Upper lobe of left lung (tissue), 4 donors: ENCODE data around the gene PHYHIPL.

Source experiments
- POLR2AphosphoS5 ChIP-seq, 2 donors: sonication (generic); formaldehyde crosslinking; IDR thresholded peaks; one replicate each; pipeline ENCODE4 v1.5.1; 2017; ENCODE audit warnings: antibody characterized with exemption in 2 of 2
- TF ChIP-seq, protein P1 (sequence below), 6 experiments: fragments of 450-650 bp in 4 of 6; fragments of 200-600 bp in 2 of 6; sonication (generic) in 2 of 6; IDR thresholded peaks; one replicate each; pipeline ENCODE4 v1.5.1; 2016 to 2019; ENCODE audit warnings: antibody characterized with exemption in 6 of 6

DNA sequence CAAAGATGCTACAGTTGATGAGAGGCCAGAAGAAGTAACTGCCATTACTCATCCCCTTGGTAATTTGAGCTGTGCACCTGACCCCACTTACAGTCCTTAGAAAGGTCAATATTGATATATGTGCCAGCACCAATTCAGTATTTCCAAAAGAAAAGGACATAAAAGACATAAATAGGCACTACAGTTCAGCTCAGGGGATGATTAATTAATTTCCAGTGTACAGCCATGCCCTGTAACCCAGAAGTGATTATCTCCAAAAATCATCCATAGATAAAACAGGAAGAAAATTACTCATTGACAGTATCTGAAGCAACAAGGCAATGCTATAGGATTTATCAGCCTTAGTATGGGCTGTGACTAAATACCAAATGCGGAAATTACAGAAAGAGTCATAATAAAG is 82.4 kb downstream of the PHYHIPL start:
- TF ChIP-seq POLR2AphosphoS5 (IDR thresholded peaks at IDR 0.05), result no peak
- TF ChIP-seq, protein P1, sequence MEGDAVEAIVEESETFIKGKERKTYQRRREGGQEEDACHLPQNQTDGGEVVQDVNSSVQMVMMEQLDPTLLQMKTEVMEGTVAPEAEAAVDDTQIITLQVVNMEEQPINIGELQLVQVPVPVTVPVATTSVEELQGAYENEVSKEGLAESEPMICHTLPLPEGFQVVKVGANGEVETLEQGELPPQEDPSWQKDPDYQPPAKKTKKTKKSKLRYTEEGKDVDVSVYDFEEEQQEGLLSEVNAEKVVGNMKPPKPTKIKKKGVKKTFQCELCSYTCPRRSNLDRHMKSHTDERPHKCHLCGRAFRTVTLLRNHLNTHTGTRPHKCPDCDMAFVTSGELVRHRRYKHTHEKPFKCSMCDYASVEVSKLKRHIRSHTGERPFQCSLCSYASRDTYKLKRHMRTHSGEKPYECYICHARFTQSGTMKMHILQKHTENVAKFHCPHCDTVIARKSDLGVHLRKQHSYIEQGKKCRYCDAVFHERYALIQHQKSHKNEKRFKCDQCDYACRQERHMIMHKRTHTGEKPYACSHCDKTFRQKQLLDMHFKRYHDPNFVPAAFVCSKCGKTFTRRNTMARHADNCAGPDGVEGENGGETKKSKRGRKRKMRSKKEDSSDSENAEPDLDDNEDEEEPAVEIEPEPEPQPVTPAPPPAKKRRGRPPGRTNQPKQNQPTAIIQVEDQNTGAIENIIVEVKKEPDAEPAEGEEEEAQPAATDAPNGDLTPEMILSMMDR (IDR thresholded peaks at IDR 0.05), result no peak
